Smooth muscle cell (in vitro differentiated cells): ENCODE results near the gene TGFBR3. TPM values are rescaled to one million over a fixed set of nuclear protein-coding genes. Genes with fewer than 3 reads are reported as not detected.

Experiments
- DNase-seq: peaks from one replicate; lab custom pipeline; 2025; ENCODE audit not compliant: unreplicated experiment; lab: John Stamatoyannopoulos, UW
- H2AFZ ChIP-seq: fragments of 200-600 bp; sonication (generic); 2 replicates; pipeline ENCODE4 v1.6.0; 2016; ENCODE audit warnings: antibody characterized with exemption, low read depth, mild to moderate bottlenecking
- H3F3A ChIP-seq: fragments of 200-600 bp; sonication (generic); 2 replicates; pipeline ENCODE4 v1.6.0; 2017; ENCODE audit warnings: antibody characterized with exemption, low read depth
- H3K27ac ChIP-seq: fragments of 200-600 bp; sonication (generic); 2 replicates; pipeline ENCODE4 v1.5.1; 2016; ENCODE audit warnings: low read depth, mild to moderate bottlenecking
- H3K27me3 ChIP-seq: fragments of 200-600 bp; sonication (generic); 2 replicates; pipeline ENCODE4 v1.6.1; 2016; ENCODE audit warnings: low read depth, mild to moderate bottlenecking
- H3K36me3 ChIP-seq: fragments of 200-600 bp; sonication (generic); 2 replicates; pipeline ENCODE4 v1.5.1; 2016; ENCODE audit warnings: low read depth
- H3K4me1 ChIP-seq: fragments of 200-600 bp; sonication (generic); 2 replicates; pipeline ENCODE4 v1.5.1; 2016; ENCODE audit warnings: low read depth
- H3K4me2 ChIP-seq: fragments of 200-600 bp; sonication (generic); 2 replicates; pipeline ENCODE4 v1.6.0; 2016; ENCODE audit warnings: mild to moderate bottlenecking
- H3K4me3 ChIP-seq: fragments of 200-600 bp; sonication (generic); 2 replicates; pipeline ENCODE4 v1.5.1; 2016; ENCODE audit warnings: mild to moderate bottlenecking
- H3K79me2 ChIP-seq: fragments of 200-600 bp; sonication (generic); 2 replicates; pipeline ENCODE4 v1.6.0; 2016; ENCODE audit warnings: low read depth, mild to moderate bottlenecking
- H3K9ac ChIP-seq: fragments of 200-600 bp; sonication (generic); 2 replicates; pipeline ENCODE4 v1.6.0; 2016; ENCODE audit warnings: low read depth
- H3K9me3 ChIP-seq: fragments of 200-600 bp; sonication (generic); replicated peaks from 2 replicates; pipeline ENCODE4 v1.5.1; 2016; ENCODE audit warnings: low read depth
- H4K20me1 ChIP-seq: fragments of 200-600 bp; sonication (generic); 2 replicates; pipeline ENCODE4 v1.6.0; 2016; ENCODE audit warnings: low read depth
- WGBS: methylation state at CpG from one replicate; pipeline ENCODE4 v1.1.7; 2016; ENCODE audit warnings: low lambda C conversion rate; 5-methylcytosine and 5-hydroxymethylcytosine counted together
- polyA plus RNA-seq: library from polyadenylated mRNA; unstranded; fragments of >200 nt; fragmentation: Nextera tagmentation; extraction: Ambion mirVana; gene quantifications from 2 replicates; pipeline ENCODE4 v1.2.1, GENCODE V29; 2016
- total RNA-seq: library from RNA; depleted of rRNA; stranded (reverse); fragments of >200 nt; gene quantifications from 2 replicates; pipeline ENCODE4 v1.2.3, GENCODE V29; 2014
- TF ChIP-seq, protein P1 (sequence below): fragments of 200-600 bp; sonication (generic); IDR thresholded peaks from 2 replicates; pipeline ENCODE4 v1.5.1; 2017; ENCODE audit warnings: borderline replicate concordance, mild to moderate bottlenecking, antibody characterized with exemption; ENCODE audit not compliant: insufficient read depth, poor library complexity, severe bottlenecking

Gene TGFBR3
- total and polyA plus RNA-seq, 2 experiments from 2014 or later = 68.3 to 112 TPM

DNA sequence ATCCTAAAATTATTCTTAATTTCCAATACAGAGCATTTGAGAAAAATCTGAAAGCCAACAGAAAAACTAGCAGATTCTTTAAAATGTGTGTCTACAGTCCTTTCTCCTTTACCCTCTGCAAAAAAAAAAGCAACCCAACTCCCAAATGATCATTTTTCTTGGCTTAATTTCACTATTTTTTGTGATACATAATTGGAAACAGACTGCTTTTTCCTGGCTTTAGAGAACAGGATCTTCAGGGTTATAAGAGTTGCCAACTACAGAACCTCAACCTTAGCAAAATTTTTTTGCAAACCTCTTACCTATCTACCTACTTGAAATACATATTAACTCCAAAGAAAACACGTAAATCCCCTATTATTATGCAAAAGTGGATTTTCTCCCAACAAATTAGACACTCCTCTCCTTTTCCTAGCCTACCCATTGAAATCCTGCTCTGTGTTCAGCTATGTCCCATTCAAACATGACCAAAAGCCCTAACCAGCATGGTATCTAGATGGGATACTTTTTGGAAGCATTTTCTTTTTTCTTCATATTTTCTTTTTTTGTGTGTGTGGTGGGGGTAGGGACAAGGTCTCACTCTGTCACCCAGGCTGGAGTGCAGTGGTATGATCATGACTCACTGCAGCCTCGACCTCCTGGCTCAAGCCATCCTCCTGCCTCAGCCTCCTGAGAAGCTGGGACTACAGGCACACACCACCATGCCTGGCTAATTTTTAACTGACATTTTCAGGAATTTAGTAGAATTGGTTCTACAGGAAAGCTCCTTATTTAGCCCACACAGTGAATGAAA lies 9.0 kb downstream of the TGFBR3 start:
- H3K4me3 ChIP-seq = no peak overlapping the region
- 87% methylated on average over 2 of the region's 2 CpGs for WGBS
- H3K79me2 ChIP-seq = peaks cover 94% of the 10 kb centered on the region
- TF ChIP-seq, protein P1, sequence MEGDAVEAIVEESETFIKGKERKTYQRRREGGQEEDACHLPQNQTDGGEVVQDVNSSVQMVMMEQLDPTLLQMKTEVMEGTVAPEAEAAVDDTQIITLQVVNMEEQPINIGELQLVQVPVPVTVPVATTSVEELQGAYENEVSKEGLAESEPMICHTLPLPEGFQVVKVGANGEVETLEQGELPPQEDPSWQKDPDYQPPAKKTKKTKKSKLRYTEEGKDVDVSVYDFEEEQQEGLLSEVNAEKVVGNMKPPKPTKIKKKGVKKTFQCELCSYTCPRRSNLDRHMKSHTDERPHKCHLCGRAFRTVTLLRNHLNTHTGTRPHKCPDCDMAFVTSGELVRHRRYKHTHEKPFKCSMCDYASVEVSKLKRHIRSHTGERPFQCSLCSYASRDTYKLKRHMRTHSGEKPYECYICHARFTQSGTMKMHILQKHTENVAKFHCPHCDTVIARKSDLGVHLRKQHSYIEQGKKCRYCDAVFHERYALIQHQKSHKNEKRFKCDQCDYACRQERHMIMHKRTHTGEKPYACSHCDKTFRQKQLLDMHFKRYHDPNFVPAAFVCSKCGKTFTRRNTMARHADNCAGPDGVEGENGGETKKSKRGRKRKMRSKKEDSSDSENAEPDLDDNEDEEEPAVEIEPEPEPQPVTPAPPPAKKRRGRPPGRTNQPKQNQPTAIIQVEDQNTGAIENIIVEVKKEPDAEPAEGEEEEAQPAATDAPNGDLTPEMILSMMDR = no peak
- no peak overlapping the region for H2AFZ ChIP-seq
- H3K27ac ChIP-seq = no peak overlapping the region
- DNase-seq = no peak
- no peaks in the 10 kb centered on the region for H3F3A ChIP-seq
- peaks cover 9% of the 10 kb centered on the region for H3K4me1 ChIP-seq
- H3K27me3 ChIP-seq = no peaks in the 10 kb centered on the region
- H4K20me1 ChIP-seq = peaks cover 68% of the 10 kb centered on the region
- no peak overlapping the region for H3K9ac ChIP-seq
- no peaks in the 10 kb centered on the region for H3K36me3 ChIP-seq
- H3K9me3 ChIP-seq = no peaks in the 10 kb centered on the region
- H3K4me2 ChIP-seq = no peak overlapping the region

DNA sequence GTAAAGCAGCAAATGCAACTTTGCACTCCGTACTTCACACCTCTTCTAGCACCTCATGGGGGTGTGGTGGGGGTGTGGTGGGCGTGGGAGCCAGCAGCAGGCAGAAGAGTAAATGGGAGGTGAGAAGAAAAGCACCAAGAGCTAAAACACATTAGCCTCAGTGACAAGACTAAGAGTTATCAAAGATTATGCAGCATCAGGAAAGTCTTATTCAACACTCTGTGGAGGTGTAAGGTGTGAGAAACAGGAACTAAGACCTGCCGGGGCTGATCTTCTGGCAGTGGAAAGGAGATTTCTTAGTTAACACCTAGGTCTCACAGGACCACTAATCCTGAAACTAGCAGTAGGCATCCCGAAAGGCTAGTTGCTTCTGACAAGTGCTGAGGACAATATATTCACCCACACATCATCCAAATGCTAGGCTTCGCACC lies 9.9 kb downstream of the TGFBR3 start:
- Histone ChIP-seq H3K27ac (no peak overlapping the region), H3K4me3 (no peak overlapping the region), H3K4me1 (peaks cover 9% of the 10 kb centered on the region), H4K20me1 (peaks cover 74% of the 10 kb centered on the region), H3K9me3 (no peaks in the 10 kb centered on the region), H2AFZ (no peak overlapping the region), H3K36me3 (no peaks in the 10 kb centered on the region), H3K4me2 (no peak overlapping the region), H3F3A (no peaks in the 10 kb centered on the region), H3K27me3 (no peaks in the 10 kb centered on the region), H3K9ac (no peak overlapping the region), H3K79me2 (peaks cover 94% of the 10 kb centered on the region)
- WGBS = 93% methylated on average over 5 of the region's 5 CpGs
- TF ChIP-seq, protein P1 = no peak
- DNase-seq = no peak

DNA sequence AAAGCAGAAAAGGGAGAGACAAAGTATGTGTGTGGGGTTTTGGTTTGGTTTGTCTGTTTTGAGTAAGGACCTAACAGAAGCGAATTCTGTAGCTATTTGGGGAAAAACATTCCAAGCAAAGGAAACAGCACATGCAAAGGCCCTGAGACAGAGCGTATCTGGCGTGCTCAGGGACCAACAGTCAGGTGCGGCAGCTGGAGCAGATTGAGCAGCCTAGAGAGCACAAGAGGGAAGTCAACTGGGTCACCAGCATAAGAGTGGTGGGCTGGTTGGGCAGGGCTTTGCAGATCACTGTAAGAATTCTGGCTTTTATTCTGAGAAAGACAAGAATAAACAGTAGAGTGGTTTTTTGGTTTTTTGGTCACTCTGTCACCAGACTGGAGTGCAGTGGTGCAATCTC lies 11.8 kb downstream of the TGFBR3 start:
- H3K4me1 ChIP-seq = peaks cover 9% of the 10 kb centered on the region
- no peak overlapping the region for H2AFZ ChIP-seq
- H3K27me3 ChIP-seq = no peaks in the 10 kb centered on the region
- TF ChIP-seq, protein P1 = no peak
- WGBS = 100% methylated on average over 4 of the region's 4 CpGs
- no peaks in the 10 kb centered on the region for H3K36me3 ChIP-seq
- no peak overlapping the region for H3K27ac ChIP-seq
- peaks cover 84% of the 10 kb centered on the region for H4K20me1 ChIP-seq
- no peaks in the 10 kb centered on the region for H3F3A ChIP-seq
- no peaks in the 10 kb centered on the region for H3K9me3 ChIP-seq
- no peak overlapping the region for H3K4me3 ChIP-seq
- no peak overlapping the region for H3K9ac ChIP-seq
- peaks cover 94% of the 10 kb centered on the region for H3K79me2 ChIP-seq
- H3K4me2 ChIP-seq = no peak overlapping the region
- no peak for DNase-seq
